Esophagus (tissue), 2 donors: ENCODE measurements around the gene EFCAB6. TPM values are rescaled to one million over a fixed set of nuclear protein-coding genes. Genes with fewer than 3 reads are reported as not detected.

Experiments used
- H3K27ac ChIP-seq, 2 donors: one replicate each; pipeline ENCODE4 v1.5.1; 2013; ENCODE audit warnings: low read depth in 2 of 2, mild to moderate bottlenecking in 2 of 2, inconsistent platforms in 1 of 2, low read length in 1 of 2, moderate library complexity in 1 of 2
- H3K27me3 ChIP-seq, 2 donors: one replicate each; pipeline ENCODE4 v1.6.1; 2013; ENCODE audit warnings: low read length in 2 of 2, control low read depth in 1 of 2, mild to moderate bottlenecking in 1 of 2; ENCODE audit not compliant: insufficient read depth in 2 of 2, control insufficient read depth in 1 of 2
- H3K36me3 ChIP-seq, 2 donors: one replicate each; pipeline ENCODE4 v1.6.1; 2013; ENCODE audit warnings: low read length in 1 of 2; ENCODE audit not compliant: control insufficient read depth in 2 of 2, insufficient read depth in 2 of 2
- H3K4me1 ChIP-seq, 2 donors: one replicate each; pipeline ENCODE4 v1.6.1; 2013; ENCODE audit warnings: low read length in 1 of 2; ENCODE audit not compliant: control insufficient read depth in 2 of 2, insufficient read depth in 2 of 2
- H3K4me3 ChIP-seq, 2 donors: one replicate each; pipeline ENCODE4 v1.5.1; 2013; ENCODE audit warnings: low read length in 2 of 2, mild to moderate bottlenecking in 2 of 2, low read depth in 1 of 2, moderate library complexity in 1 of 2
- H3K9me3 ChIP-seq, 2 donors: one replicate each; pipeline ENCODE4 v1.6.1; 2013; ENCODE audit warnings: mild to moderate bottlenecking in 2 of 2, low read depth in 1 of 2, low read length in 1 of 2, moderate library complexity in 1 of 2; ENCODE audit not compliant: control insufficient read depth in 2 of 2, insufficient read depth in 1 of 2
- WGBS, 2 donors: extraction: QIAGEN DNeasy Blood & Tissue Kit; methylation state at CpG; one replicate each; pipeline ENCODE4 v1.1.7; 2013; 5-methylcytosine and 5-hydroxymethylcytosine counted together
- polyA plus RNA-seq, 2 donors: library from polyadenylated mRNA; stranded (reverse); fragments of 200-250 nt; gene quantifications; one replicate each; pipeline ENCODE4 v1.2.3, GENCODE V29; 2013
- donor health status: healthy with polysubstance abuse.
- donor health status: Bipolar disorder and iron deficiency.

The EFCAB6 gene
- polyA plus RNA-seq, 2 donors = 0.24 to 0.29 TPM

GRCh38 chr22:43733138-43733537 is 79.0 kb downstream of the EFCAB6 start:
- Histone ChIP-seq H3K9me3 (no peaks in the 10 kb centered on the region), H3K4me3 (no peak overlapping the region), H3K27me3 (no peaks in the 10 kb centered on the region), H3K27ac (no peak overlapping the region), H3K4me1 (no peaks in the 10 kb centered on the region), H3K36me3 (no peaks in the 10 kb centered on the region)
- WGBS, 2 donors = 81% methylated on average over 2 of the region's 2 CpGs

- H3K36me3 ChIP-seq = no peaks in the 10 kb centered on the region
- H3K4me1 ChIP-seq = no peaks in the 10 kb centered on the region
- H3K9me3 ChIP-seq = no peaks in the 10 kb centered on the region
- no peak overlapping the region for H3K4me3 ChIP-seq
- no peak overlapping the region for H3K27ac ChIP-seq
- no peaks in the 10 kb centered on the region for H3K27me3 ChIP-seq
- WGBS, 2 donors = 75 to 77% methylated on average over 5 of the region's 5 CpGs
These were observed 80.1 kb downstream of the EFCAB6 start for GRCh38 chr22:43731988-43732387.

GRCh38 chr22:43726964-43727543 is 85.1 kb downstream of the EFCAB6 start:
- H3K36me3 ChIP-seq = no peaks in the 10 kb centered on the region
- no peak overlapping the region for H3K4me3 ChIP-seq
- no peaks in the 10 kb centered on the region for H3K27me3 ChIP-seq
- H3K9me3 ChIP-seq = no peaks in the 10 kb centered on the region
- 71 to 83% methylated on average over 1 of the region's 1 CpG for WGBS, 2 donors
- no peak overlapping the region for H3K27ac ChIP-seq
- peaks cover 0 to 2% of the 10 kb centered on the region in 2 donors for H3K4me1 ChIP-seq

GRCh38 chr22:43726322-43726721 is 85.8 kb downstream of the EFCAB6 start:
- Histone ChIP-seq H3K27me3 (no peaks in the 10 kb centered on the region), H3K36me3 (no peaks in the 10 kb centered on the region), H3K9me3 (no peaks in the 10 kb centered on the region), H3K4me1 (peaks cover 0 to 2% of the 10 kb centered on the region in 2 donors), H3K27ac (no peak overlapping the region), H3K4me3 (no peak overlapping the region)

GRCh38 chr22:43723816-43724215 is 88.3 kb downstream of the EFCAB6 start:
- Histone ChIP-seq H3K9me3 (no peaks in the 10 kb centered on the region), H3K36me3 (no peaks in the 10 kb centered on the region), H3K4me1 (peaks cover 0 to 2% of the 10 kb centered on the region in 2 donors), H3K27ac (no peak overlapping the region), H3K4me3 (no peak overlapping the region), H3K27me3 (no peaks in the 10 kb centered on the region)
- WGBS, 2 donors = 57 to 70% methylated on average over 3 of the region's 3 CpGs

- WGBS, 2 donors = 93 to 97% methylated on average over 5 of the region's 5 CpGs
- Histone ChIP-seq H3K27me3 (no peaks in the 10 kb centered on the region), H3K4me1 (peaks cover 0 to 2% of the 10 kb centered on the region in 2 donors), H3K27ac (no peak overlapping the region), H3K9me3 (no peaks in the 10 kb centered on the region), H3K4me3 (no peak overlapping the region), H3K36me3 (no peaks in the 10 kb centered on the region)
These were observed 89.7 kb downstream of the EFCAB6 start for GRCh38 chr22:43722444-43722843.

- Histone ChIP-seq H3K9me3 (no peaks in the 10 kb centered on the region), H3K4me3 (no peak overlapping the region), H3K27ac (no peak overlapping the region), H3K36me3 (no peaks in the 10 kb centered on the region), H3K27me3 (no peaks in the 10 kb centered on the region), H3K4me1 (peaks cover 0 to 2% of the 10 kb centered on the region in 2 donors)
- WGBS, 2 donors = 67 to 81% methylated on average over 1 of the region's 1 CpG
These were observed 91.4 kb downstream of the EFCAB6 start for GRCh38 chr22:43720716-43721115.

- Histone ChIP-seq H3K4me3 (no peak overlapping the region), H3K36me3 (no peaks in the 10 kb centered on the region), H3K4me1 (no peaks in the 10 kb centered on the region), H3K27ac (no peak overlapping the region), H3K27me3 (no peaks in the 10 kb centered on the region), H3K9me3 (no peaks in the 10 kb centered on the region)
- WGBS, 2 donors = 92 to 96% methylated on average over 2 of the region's 2 CpGs
These were observed 98.0 kb downstream of the EFCAB6 start for GRCh38 chr22:43714104-43714503.

- 80 to 84% methylated on average over 4 of the region's 4 CpGs for WGBS, 2 donors
- H3K4me3 ChIP-seq = no peak overlapping the region
- H3K4me1 ChIP-seq = no peaks in the 10 kb centered on the region
- H3K27ac ChIP-seq = no peak overlapping the region
- H3K36me3 ChIP-seq = no peaks in the 10 kb centered on the region
- H3K9me3 ChIP-seq = no peaks in the 10 kb centered on the region
- H3K27me3 ChIP-seq = no peaks in the 10 kb centered on the region
These were observed 100.4 kb downstream of the EFCAB6 start for GRCh38 chr22:43711681-43712080.

GRCh38 chr22:43707648-43708047 is 104.5 kb downstream of the EFCAB6 start:
- Histone ChIP-seq H3K4me1 (no peaks in the 10 kb centered on the region), H3K36me3 (no peaks in the 10 kb centered on the region), H3K4me3 (no peak overlapping the region), H3K27ac (no peak overlapping the region), H3K27me3 (no peaks in the 10 kb centered on the region), H3K9me3 (no peaks in the 10 kb centered on the region)
- 81 to 83% methylated on average over 3 of the region's 3 CpGs for WGBS, 2 donors
